Mucosa of gallbladder (tissue), 1 donor: ENCODE measurements around the gene BABAM2. TPM values are rescaled to one million over a fixed set of nuclear protein-coding genes. Genes with fewer than 3 reads are reported as not detected.

Source experiments
- DNase-seq: peaks from one replicate; pipeline ENCODE4 v3.0.0-alpha.2; 2020; ENCODE audit warnings: low spot score
- total RNA-seq: library from RNA; stranded (reverse); gene quantifications from one replicate; pipeline ENCODE4 v1.2.1, GENCODE V29; 2021
- donor health status: DM: no; HTN: no; CAD: no.

The BABAM2 gene
- total RNA-seq, 1 donor from 2014 or later: 47.3 TPM

DNA sequence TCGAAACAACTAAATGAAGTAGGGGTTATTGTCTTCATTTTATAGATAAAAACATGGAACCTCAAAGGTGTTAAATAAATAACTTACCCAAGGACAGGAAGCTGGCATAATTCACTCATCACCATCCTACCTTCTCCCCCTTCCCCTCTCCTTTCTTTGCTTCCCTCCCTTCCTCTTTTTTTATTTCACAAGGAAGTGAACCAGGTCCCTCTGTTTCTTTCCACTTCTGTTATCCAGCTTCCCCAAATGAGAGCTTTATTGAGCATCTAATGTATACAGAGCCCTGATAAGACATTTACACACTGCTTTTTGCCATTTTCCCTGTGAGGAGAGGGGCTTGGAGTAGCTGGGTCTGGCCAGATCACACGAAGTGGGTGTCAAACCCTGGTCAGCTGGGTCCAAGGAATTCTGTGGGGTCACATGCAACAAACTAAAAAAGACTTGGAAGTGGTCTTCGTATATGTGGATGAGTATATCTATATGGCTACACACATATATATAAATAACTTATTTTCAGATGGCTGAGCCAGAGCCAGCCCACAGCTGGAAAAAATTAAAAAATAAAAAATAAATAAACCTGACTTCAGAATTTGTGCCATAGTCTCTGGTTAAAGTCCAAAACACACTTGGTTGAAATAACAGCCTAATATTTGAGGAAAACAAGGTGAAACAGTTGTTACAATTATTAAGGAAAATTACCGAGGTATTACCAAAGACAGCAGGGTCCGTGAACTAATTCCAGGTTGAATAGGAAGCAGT lies 452.8 kb downstream of the BABAM2 start:
- DNase-seq: no peak

DNA sequence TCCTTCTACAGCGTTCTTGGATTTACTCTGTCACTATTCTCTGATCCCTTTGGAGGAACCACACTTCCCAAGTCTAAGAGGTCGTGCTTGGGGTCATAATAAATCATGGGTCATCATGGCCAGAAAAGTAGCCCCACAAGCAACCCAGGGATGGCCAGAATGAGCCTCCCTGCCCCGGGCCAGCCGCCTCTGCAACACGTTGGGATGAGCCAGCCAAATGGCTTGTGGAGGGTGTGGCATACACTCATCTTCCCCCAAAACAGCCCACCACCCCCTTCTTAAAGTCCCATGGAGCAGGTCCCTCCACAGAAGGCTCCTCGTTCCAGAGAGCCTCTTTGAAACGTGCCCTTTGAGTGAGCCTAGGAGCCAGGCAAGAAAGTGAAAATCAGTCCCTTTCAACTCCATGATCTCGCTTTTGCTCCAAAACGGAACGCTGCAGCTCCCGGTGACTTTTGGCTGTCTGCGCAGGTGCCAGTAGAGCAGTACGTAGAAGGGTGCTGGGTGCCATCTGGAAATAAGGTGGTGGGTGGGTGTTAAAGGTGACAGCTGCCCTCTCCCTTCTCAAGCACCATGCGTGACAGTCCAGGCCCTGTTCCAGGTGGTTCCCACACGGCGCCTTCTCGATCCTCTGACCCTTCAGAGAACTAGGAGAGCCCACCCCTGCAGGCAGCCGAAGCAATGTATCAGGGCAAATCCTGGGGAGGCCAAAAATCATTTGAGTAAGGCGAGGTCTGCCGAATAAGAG lies 453.6 kb downstream of the BABAM2 start:
- DNase-seq: no peak

DNA sequence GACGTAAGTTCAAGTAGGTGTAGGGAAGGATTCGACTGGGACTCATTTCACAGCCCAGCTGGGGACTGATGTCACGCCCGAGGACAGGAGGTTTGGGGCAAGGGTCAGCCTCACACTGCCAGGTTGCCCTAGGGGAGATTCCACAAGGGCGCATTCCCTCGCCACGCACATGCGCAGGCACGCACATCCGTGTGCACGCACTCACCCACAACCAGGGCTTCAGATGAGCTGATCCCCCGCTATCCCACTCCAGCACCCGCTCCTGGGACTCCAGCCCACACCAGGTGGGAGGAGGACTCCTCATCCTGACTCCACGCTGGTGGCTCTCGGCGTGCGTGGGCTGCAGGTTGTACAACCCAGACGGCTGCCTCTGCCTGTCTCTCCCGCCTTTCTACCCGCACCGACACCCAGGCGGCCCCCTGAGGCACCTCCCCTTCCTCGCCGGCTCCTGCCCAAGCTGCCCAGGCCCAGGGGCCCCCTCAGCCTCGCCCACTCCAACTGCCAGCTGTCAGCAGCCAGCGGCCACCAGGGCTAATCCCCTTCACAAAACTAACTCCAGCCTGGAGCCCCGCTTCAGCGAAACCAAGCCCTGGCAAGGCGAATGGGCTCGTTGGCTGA lies 454.3 kb downstream of the BABAM2 start:
- no peak for DNase-seq

DNA sequence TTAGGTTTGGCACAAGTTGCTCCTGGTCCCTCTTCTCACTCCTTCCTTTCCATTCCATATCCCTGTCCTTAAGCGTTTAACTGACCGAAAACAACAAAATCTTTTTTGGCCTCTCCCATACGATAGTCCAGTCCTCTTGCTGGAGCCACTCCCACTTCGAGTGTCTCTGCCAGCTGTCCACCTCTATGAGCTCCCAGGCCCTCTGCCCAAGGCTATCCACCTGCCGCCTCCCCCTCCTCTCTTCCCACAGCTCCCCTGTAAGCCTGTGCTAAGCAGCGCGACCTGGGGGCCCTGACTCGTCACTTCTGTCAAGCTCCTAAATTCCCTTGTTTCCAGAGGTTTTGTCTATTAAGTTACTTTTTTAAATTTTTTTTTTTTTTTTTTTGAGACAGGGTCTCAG lies 455.1 kb downstream of the BABAM2 start:
- DNase-seq: no peak

DNA sequence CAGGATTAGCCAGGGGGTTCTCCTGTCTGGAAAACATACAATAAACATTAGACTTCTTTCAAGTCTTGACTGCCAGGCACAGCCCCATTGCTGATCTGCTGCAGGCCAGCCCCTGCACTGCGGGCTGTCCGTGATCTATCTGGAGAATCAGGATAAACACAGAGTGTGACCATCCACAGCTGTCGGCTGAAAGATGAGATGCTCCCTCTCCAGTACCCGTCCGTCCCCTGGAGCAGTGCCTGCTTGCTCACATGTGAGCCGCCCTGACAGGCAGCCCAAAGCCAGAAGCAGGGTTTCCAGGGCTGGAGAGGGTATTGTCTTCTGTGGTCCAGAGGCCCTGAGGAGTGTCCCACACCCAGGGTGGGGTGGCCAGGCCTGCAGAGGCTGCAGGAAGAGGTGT lies 456.1 kb downstream of the BABAM2 start:
- DNase-seq: no peak

DNA sequence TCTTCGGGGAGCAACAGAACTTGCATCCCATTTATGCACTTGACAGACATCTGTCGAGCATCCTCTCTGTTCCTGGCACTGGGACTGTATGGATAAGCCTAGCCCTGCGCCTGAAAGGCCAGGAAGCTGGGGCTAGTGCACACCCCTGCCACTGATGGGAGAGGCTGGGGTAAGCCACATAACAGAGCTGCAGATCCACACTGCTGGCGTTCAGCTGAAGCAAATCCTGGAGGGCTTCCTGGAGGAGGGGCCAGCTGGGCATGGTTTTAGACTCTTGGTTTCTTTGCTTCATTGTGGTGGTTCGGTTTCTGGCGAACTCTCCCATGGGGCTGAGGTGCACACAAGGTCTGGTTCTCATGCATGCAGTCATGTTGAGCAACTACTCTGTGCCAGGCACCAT lies 456.7 kb downstream of the BABAM2 start:
- DNase-seq: no peak

DNA sequence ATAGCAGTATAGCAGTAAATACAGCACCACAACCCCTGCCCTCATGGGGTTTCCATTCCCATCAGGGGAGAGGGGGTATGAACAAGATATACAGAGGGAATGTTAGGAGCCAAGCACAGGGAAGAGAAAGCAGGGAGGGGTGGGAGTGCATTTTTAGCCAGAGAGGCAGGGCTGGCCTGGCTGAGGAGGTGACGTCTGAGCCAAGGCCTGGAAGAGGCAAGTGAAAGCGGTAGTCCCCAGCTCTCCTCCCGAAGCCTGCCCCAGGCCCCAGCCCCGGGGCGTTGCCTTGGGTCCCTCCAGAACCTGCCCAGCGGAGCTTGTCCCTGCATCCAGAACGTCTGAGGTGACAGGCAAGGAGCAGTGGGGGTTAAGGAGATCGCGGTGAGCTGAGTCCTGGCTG lies 457.1 kb downstream of the BABAM2 start:
- no peak for DNase-seq

DNA sequence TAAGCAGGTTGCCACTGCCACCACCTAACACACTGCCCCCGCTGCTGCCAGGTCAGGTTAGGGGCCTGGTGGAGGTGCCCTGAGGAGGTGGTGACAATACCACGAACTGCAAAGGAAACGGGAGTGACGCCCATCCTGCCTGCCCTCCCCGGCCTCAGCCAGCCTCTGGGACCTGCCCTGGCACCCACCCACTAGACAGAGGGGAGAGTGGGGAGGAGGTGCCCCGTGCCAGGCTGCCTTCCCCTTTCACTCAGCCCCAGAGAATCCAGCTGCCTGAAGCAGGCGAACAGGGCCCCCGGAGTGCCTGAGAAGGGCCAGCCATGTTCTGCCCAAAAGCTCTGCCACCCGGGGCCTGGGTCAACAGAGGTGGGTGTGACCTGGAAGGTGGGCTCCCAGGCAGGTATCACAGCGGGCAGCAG lies 457.6 kb downstream of the BABAM2 start:
- no peak for DNase-seq

DNA sequence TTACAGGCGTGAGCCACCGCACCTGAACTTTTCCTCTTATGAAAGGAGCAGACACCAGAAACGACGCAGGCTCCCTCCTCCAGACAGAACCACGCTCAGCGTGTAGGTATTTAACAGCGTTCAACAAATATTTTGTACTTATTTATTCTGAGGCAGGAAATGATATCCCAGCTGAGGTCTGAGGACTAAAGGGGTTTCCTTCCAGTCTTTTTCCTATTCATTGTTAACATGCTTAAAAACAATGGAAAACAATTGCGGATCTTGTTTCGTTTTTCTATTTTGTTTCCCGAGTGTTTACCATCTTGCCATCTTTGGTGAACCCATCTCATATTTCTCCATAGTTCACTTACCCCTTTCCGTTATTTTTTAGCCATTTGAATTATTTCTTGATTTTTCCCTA lies 458.4 kb downstream of the BABAM2 start:
- no peak for DNase-seq

DNA sequence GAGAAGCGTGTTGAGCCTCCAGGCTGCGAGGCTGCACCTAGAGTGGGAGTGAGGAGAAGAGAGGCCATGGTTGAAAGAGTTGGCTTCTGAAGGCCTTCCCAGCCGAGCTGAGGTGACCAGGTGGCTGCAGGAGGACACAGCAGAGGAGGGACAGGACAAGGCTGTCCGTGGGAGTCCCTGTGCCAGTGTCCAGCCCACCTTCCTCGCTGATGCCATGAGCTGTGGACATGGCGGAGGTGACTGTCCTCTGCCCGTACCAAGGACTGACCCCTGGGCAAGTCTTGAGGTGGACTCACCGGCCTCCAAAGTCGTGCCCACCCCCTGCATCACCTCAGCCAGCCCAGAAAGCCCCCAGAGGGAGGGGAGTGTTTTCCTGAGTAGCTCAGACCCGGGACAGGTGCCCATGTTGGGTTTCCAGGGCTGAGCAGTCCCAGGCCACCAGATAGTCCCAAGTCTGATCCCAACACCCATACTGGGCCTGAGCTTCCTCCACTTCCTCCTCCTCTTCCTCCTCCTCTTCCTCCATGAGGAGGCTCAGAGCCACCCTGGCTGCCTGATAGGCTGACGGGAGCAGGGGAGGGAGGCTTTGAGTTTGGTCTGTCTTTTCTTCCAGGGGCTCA lies 459.1 kb downstream of the BABAM2 start:
- DNase-seq: no peak

DNA sequence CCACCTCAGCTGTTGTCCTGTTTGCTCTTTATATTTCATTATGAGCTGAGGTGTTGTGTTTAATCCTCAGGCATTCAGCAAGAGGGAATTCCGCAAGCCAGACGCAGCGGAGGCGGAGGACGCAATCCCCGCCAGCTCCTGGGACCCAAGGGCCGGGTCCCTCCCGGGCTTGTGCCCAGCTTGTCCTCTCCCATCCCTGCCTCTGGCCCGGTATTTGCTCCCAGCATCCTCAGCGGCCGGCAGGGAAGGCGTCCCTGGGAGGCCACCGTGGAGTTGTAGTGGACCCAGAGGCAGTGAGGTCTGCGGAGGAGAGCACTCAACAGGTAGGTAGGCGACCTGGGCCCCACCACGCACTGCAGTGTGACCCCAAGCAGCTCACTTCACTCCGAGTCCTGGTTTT lies 459.7 kb downstream of the BABAM2 start:
- DNase-seq: no peak

DNA sequence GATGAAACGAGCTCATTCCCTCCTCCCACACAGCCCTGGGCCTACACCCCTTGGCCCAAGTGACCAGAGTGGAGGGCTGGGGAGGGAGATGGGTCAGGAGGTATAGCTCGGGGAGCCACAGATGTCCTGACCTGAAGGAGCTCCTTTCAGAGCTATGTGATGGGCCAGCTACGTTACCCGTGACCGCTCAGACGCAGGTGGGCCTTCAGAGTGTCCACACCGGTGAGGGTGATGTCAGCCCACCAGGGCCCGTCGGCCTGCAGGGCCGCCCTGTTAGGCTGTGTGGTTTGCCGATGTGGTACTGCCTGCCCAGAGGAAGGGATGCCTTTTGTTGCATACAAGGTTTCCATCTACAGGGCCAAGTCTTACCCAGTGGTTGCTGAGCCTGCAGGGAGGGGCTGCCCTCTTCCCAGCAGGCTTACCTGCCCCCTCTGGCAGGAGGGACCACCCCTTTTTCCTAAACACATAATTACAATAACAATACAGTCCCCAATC lies 460.3 kb downstream of the BABAM2 start:
- no peak for DNase-seq

DNA sequence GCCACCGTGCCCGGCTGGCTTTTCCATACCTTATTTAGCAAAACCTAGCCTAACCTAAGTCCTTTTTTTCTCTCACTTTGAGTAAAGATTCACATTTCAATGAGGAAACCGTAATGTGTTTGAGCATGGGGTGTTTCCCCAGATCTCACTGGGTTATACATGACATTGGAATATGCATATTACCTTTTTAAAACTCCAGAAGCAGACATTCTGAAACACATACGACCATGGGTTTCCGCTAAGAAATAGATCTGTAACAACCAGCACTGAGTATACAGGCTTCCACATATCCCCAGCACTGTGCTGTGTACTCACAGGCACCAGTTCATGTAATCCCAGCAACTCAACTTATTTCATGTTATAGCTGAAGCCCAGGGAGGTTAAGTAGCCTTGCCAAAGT lies 461.1 kb downstream of the BABAM2 start:
- DNase-seq: no peak

DNA sequence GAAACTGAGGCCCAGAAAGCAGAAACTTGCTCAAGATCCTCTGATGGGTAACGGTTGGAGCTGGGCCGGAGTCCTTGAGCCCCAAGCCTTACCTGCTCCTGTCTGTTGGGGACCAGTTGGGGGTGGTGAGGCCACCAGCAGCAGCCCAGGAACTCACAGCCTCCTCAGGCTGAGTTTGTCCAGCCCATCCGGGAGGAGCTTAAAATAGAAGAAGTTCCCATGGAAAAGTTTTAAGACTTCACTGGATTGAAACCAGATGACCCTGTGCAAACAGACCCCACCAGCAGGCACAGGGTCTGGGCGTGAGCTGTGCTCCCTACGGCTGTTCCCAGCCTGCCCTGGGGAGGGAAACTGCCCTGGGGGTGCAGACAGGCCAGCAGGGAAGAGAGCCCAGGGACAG lies 461.6 kb downstream of the BABAM2 start:
- no peak for DNase-seq

DNA sequence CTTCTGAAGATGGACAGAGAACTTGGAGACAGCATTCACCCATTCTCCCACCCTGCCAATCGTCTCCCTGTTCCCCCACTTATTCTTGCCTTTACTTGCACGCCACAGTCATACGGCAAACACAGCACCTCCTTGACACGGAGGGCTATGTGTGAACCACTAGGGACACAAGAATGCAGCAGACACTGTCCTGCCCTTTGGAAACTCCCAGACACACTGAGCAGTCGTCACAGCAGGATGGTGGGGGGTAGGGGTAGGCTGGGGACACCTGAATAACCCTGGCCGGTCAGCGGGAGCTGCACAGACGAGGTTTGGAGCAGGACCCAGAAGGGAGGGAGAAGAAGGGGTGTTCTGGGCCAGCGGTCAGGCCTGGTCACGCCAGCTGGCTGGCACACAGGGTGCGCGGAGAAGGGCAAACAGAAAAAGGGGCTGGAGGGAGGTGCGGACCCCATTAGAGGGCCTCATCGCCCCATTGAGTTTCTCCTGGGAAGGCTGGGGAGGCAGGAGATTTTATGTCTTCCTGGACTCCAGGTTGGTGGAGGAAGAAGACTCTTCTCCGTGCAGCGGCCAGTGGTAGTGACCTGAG lies 462.2 kb downstream of the BABAM2 start:
- no peak for DNase-seq

DNA sequence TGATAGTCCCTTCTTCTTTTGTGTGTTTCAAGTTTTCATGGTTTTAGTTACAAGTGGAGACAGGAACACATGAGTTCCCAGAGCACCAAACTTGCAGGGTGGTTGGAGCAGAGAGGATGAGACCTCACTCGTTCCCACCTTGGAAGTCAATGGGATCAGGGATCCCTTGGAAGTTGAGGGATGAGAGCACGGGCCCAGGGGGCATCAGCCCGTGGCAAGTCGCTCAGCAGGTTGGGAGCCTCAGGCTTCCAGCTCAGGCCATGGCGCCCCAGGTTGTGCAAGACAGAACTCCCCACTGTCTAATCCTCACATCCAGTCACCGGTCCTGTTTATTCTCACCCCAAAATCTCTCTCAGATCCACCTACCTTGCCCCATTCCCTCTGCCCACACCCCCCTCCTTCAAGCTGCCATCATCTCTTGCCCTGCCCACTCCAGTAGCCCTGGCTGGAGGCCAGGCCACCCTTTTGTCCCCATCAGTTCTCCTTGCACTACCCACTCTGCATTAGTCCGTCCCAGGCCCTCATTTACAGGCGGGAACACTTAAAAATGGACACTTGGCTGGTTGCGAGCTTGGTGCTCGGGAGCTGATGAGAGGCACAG lies 464.5 kb downstream of the BABAM2 start:
- no peak for DNase-seq

DNA sequence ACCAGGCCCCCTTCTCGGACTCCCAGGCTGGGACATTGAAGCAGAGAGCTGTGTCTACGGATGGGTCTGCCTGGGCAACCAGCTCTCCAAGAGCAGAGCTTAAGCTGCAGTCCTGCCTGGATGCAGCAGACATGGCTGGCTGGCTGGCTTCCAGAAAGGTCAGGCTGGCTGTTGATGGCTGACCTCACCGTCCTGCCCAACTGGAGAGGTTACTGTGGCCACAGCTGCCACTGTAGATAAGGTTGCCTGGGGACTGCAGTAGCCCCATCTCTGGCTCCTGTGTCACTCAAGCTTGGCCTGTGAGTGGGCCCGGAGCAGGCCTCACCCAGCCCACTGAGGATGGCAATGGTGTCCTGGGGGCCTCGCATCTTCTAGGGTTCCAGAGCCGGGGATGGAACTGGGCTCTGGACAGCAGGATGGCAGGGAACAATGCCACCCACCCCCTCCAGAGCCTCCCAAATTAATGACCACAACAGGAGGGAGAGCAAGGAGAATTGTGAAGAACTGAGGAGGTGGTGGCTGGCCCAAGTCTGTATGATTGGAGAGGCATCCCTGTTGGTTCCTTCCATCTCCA lies 465.1 kb downstream of the BABAM2 start:
- peak; percentile 72 for DNase-seq

DNA sequence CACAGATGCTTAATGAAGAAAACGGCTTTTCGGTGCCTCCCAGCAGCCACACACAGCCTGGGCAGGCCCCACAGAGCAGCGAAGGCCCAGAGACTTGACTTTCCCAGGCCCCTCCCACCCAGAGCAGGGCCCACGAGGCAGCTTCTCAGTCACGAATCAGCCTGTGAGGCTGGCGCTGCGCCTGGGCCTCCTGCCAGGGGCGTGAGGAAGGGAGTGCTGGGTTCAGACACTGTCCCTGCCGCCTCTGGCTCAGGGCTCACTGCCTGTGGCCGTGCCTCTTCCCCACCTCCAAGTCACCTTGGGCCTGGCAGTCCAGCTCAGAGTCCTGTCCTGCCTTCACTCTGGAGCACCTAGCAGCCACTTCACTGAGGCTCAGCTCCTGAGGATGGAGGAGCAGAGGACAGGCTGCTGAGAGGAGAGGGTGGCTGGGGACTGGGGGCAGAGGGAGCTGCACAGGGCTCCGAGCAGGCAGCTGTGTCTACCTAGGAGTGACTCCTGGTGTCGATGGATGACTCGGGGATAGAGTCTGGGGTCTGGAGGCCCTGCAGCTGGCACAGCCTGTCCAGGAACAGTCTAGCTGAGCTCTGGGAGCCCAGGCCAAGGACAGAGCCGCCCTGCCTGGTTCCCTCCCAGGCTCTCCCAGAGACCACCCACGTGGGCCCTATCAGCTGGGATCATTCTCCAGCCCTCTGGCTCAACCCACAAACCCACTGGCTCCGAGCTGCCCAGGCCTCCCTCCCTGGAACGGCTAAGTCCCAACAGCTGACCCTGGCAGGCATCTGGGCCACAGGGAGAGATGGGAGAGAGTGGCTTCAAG lies 465.8 kb downstream of the BABAM2 start:
- peak; percentile 92 for DNase-seq

DNA sequence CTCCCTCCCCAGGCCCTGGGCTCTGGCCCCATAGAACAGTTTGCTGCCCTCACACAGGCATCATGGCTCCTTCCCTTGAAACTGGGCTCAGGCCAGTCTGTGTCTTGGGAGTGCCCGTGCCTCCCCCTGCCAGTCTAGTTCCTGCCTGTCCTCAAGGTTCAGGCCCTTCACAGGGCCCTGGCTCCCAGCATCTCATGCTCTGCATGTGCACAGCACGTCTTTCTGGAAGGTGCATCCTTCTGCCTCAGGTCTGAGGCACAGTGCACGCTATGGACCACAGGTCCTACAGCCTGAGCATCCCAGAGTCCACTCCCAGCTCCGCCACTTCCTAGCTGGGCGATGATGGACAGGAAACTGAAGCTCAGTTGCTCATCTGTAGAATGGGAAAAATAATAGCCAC lies 466.5 kb downstream of the BABAM2 start:
- DNase-seq: no peak

DNA sequence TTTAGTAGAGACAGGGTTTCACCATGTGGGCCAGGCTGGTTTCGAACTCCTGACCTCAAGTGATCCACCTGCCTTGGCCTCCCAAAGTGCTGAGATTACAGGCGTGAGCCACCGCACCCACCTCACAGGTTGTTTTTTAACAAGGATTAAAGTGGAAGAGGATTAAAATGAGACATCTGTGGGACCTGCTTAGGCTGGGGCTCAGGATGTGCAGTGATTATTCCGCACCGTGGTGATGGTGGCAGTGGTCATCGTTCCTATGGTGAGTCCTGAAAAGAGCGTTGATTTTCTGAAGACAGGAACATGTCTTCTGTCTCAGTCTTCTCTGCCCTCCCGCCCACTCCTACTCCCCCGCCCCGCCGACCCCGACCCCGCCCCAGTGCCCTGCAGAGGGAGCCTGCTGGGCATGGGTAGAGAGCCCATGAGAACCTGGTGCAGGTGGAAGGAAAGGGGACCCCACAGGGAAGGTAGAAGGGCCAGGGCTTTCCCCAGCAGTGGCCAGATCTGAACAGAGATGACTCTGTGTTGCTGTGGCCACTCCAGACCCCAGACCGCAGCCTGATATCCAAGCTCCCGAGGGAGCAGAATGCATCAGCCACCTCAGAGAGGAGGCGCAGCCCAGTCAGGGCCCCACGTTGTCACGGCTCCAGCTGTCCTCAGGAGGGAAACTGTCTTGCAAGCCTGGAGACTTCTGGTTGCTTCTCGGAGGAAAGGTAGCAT lies 467.6 kb downstream of the BABAM2 start:
- DNase-seq: no peak
